Tibial nerve (tissue), 4 donors: ENCODE results near the gene RNF227. TPM values are rescaled to one million over a fixed set of nuclear protein-coding genes. Genes with fewer than 3 reads are reported as not detected.

Experiments used
- DNase-seq, 2 donors: peaks; one replicate each; pipeline ENCODE4 v3.0.0-alpha.2; 2019; ENCODE audit warnings: low spot score in 2 of 2
- H3K27ac ChIP-seq, 4 donors: fragments of 200-600 bp; sonication (generic) in 3 of 4; one replicate each; pipeline ENCODE4 v1.5.1; 2017 to 2019; ENCODE audit warnings: mild to moderate bottlenecking in 1 of 4
- H3K27me3 ChIP-seq, 2 donors: fragments of 200-600 bp; sonication (generic) in 1 of 2; one replicate each; pipeline versions ENCODE4 v1.5.1 to v1.6.0; 2017 to 2019
- H3K36me3 ChIP-seq, 3 donors: fragments of 200-600 bp; sonication (generic); one replicate each; pipeline ENCODE4 v1.5.1; 2018 to 2019
- H3K4me1 ChIP-seq, 4 donors: fragments of 200-600 bp; sonication (generic) in 3 of 4; one replicate each; pipeline ENCODE4 v1.5.1; 2017 to 2019
- H3K4me3 ChIP-seq, 4 donors: fragments of 200-600 bp; sonication (generic) in 3 of 4; one replicate each; pipeline ENCODE4 v1.5.1; 2017 to 2019; ENCODE audit warnings: mild to moderate bottlenecking in 1 of 4, moderate library complexity in 1 of 4
- H3K9me3 ChIP-seq, 4 donors: fragments of 200-600 bp; sonication (generic) in 3 of 4; one replicate each; pipeline ENCODE4 v1.5.1; 2017 to 2019
- CTCF ChIP-seq, 5 experiments: fragments of 200-600 bp in 3 of 5; fragments of 450-650 bp in 2 of 5; sonication (generic) in 3 of 5; IDR thresholded peaks; one replicate each; pipeline ENCODE4 v1.5.1; 2016 to 2019; ENCODE audit warnings: antibody characterized with exemption in 5 of 5, mild to moderate bottlenecking in 3 of 5, moderate library complexity in 2 of 5
- EP300 ChIP-seq, 2 donors: sonication (generic); formaldehyde crosslinking; IDR thresholded peaks; one replicate each; pipeline ENCODE4 v1.6.1; 2017; ENCODE audit warnings: antibody characterized with exemption in 2 of 2, mild to moderate bottlenecking in 1 of 2
- POLR2A ChIP-seq, 2 donors: fragments of 450-650 bp; IDR thresholded peaks; one replicate each; pipeline ENCODE4 v1.6.1; 2017; ENCODE audit warnings: antibody characterized with exemption in 2 of 2, mild to moderate bottlenecking in 2 of 2, moderate library complexity in 2 of 2
- WGBS, 2 donors: methylation state at CpG; one replicate each; pipeline ENCODE4 v1.1.5; 2018; 5-methylcytosine and 5-hydroxymethylcytosine counted together
- total RNA-seq, 4 donors: library from RNA; depleted of rRNA; stranded (reverse); fragments of >200 nt; gene quantifications; one replicate each; pipeline ENCODE4 v1.1.0, GENCODE V29; 2016

RNF227 gene
- total RNA-seq, 4 donors from 2014 or later, result 2.6 to 41.2 (median 3.8) TPM

DNA sequence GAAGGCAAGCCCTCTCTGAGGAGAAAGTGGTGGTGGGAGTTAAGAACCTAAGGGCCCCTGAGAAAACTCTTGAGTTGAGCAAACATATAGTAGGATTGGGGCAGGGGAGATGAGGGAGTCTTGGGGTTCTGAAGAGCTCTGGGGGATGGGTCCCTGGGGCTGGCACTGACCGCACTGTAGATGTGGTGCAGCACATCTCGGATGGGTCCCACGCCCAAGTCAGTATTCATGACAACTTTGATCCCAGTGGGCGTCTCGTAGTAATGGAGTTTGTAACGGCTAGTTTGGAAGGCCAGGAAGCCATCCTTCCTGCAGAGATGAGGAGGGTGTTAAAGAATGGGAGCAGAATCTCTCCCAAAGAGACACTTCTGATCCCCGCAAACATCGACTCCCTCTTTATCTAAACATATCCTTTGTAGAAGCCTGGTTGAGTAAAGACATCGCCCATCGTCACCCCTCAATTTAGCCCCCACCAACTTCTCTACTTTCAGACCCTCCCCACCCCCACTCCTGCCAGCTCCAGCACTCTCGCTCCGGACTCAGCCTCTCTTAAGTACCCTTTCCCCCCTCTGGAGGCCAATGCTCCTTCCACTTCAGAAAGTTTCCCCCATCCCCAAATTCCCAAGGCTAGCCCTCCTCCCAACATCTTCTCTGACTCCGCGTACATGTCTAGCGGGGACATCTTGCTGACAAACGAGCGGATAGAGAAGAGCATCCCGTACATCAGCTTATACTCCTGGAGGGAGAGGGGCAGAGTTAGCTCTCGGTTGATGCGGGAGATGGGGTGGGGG, 14.9 kb upstream of the RNF227 start:
- TF ChIP-seq POLR2A (IDR thresholded peaks at IDR 0.05), result no peak
- TF ChIP-seq EP300 (IDR thresholded peaks at IDR 0.05), result no peak
- TF ChIP-seq CTCF (IDR thresholded peaks at IDR 0.05), result no peak
- peak overlapping the region; percentile 79 to 97 (median 85) for H3K4me3 ChIP-seq
- no peak for DNase-seq
- H3K9me3 ChIP-seq, result no peaks in the 10 kb centered on the region
- peak overlapping the region; percentile 53 to 94 (median 78) for H3K27ac ChIP-seq
- H3K4me1 ChIP-seq, result peaks cover 0 to 52% (median 21%) of the 10 kb centered on the region in 4 donors
- 37 to 40% methylated on average over 20 of the region's 20 CpGs for WGBS, 2 donors
- no peaks in the 10 kb centered on the region for H3K27me3 ChIP-seq
- peaks cover 0 to 43% (median 0%) of the 10 kb centered on the region in 3 donors for H3K36me3 ChIP-seq

DNA sequence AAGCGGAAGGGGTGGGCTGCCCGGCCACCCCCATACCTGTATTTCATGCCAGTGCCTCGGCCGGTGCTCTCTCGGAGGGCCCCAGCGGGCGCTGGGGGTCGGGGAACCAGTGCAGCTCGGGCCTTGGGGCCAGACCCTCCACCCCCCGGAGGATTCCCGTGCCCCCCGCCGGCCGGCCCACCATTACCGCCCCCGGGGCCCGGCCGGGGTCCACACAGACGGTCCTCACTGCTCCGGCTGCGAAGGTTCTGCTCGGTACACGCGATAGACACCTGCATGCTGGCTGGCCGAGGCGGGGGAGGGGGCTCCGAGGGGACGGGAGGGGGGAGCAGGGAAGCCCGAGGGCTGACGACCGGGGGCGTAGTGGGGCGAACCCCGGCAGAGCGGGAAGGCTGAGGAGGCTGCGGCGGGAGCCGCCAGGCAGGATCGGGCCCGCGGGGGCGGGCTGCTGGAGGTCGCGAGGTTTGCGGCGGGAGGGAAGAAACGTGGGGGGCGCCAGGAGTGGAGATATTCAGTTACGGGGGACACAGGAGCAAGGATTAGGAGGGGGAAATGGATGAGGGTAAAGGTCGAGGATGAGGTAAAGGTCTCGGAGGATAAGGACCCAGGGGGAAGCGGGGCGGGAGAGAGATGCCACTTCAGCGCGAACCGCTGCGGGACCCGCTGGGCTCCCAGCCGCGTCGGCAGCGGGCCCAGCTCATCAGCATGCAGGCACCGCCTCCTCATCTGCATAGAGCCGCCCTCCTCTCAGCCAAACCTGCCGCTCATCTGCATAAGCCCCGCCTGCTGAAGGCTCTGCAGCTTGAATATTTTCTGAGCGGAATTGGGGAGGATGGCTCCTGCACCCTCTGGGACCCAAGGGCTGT, 13.3 kb upstream of the RNF227 start, which contains the start of gene KCNAB3:
KCNAB3 (minus strand) TSS at position 699 of the 866 bp plus-strand sequence; CDS start at position 278, 421 bp downstream.
- WGBS, 2 donors, result 14 to 32% methylated on average over 48 to 49 of the region's 67 CpGs
- Histone ChIP-seq H3K36me3 (peaks cover 0 to 27% (median 0%) of the 10 kb centered on the region in 3 donors), H3K27me3 (no peaks in the 10 kb centered on the region), H3K4me1 (peaks cover 0 to 44% (median 21%) of the 10 kb centered on the region in 4 donors), H3K4me3 (peak within 1 kb of the TSS in 1 of 4 donors; percentile 18), H3K9me3 (no peaks in the 10 kb centered on the region), H3K27ac (peak within 1 kb of the TSS in 1 of 4 donors; percentile 8)
- no peak for TF ChIP-seq CTCF (IDR thresholded peaks at IDR 0.05)
- TF ChIP-seq POLR2A (IDR thresholded peaks at IDR 0.05), result no peak
- no peak for DNase-seq

DNA sequence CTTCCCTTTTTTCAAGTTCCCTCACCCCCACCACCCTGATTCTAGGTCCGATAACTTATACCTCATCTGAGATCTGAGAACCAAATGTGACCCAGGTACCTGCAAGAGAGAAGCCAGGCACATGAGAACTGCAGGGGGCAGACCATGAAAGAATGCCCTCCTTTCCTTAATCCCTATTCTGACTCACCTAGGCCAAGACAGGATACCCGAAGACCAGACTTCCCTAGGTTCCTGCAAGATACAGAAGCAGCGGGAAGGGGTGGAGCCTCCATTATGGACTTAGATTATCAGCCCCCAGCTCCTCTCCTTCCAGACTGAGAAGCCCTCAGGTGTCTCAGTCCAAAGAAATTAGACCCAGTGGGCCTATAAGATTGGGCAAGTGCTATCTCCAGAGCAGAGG, 11.5 kb upstream of the RNF227 start:
- Histone ChIP-seq H3K27me3 (no peaks in the 10 kb centered on the region), H3K4me3 (no peak overlapping the region), H3K4me1 (peaks cover 0 to 35% (median 11%) of the 10 kb centered on the region in 4 donors), H3K27ac (no peak overlapping the region), H3K36me3 (peaks cover 0 to 21% (median 0%) of the 10 kb centered on the region in 3 donors), H3K9me3 (no peaks in the 10 kb centered on the region)
- TF ChIP-seq EP300 (IDR thresholded peaks at IDR 0.05), result no peak
- no peak for TF ChIP-seq POLR2A (IDR thresholded peaks at IDR 0.05)
- TF ChIP-seq CTCF (IDR thresholded peaks at IDR 0.05), result no peak
- no peak for DNase-seq
- 82 to 92% methylated on average over 3 of the region's 3 CpGs for WGBS, 2 donors

DNA sequence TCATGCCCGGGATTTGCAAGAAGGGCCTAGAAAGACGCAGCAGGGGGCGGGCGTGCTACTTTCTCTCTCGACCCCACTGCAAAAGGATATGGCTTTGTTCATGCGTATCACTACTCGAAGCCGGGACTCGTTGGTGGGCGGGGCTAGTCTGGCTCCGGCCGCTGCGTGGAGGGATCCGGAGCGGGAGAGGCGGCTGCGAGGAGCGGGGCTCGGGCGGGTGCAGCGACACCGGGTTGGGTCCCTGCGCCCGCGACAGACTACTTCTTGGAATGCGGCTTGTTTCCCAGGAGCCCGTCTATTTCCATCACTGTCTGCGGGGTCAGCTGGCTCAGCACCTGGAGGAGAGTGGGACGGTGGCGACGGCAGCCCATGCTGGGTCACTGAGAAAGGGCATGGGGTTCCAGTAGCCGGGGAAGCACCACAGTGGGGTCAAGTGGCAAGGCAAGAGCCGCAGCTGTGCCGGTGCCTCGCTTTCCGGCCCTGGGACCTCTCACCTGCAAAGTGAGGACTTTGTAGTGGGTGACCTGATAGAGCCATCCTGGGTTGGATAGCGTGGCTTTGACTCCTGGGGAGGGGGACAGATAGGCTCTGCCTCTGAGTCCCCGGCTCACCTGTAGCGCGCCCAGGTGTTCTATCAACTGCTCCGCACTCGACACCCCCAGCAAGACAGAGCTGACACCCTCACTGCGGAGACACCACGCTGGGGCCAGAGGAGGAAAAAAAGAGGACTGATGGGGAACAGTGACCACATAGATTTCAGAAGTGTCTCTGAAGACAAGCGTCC, 6.9 kb upstream of the RNF227 start:
- peak overlapping the region; percentile 34 to 60 (median 50) for H3K4me3 ChIP-seq
- H3K27me3 ChIP-seq, result no peaks in the 10 kb centered on the region
- peak overlapping the region; percentile 74 to 88 (median 78) for H3K27ac ChIP-seq
- peaks cover 0 to 8% (median 0%) of the 10 kb centered on the region in 3 donors for H3K36me3 ChIP-seq
- H3K4me1 ChIP-seq, result peaks cover 0 to 13% (median 5%) of the 10 kb centered on the region in 4 donors
- DNase-seq, result peak; percentile 79 to 81
- WGBS, 2 donors, result 23 to 26% methylated on average over 33 of the region's 45 CpGs
- TF ChIP-seq EP300 (IDR thresholded peaks at IDR 0.05), result peak in 1 of 2 donors; percentile 82
- peak; percentile 29 to 74 for TF ChIP-seq POLR2A (IDR thresholded peaks at IDR 0.05)
- no peak for TF ChIP-seq CTCF (IDR thresholded peaks at IDR 0.05)
- no peaks in the 10 kb centered on the region for H3K9me3 ChIP-seq
